Large intestine (tissue), 3 donors: ENCODE data around the gene ACTR8. TPM values are rescaled to one million over a fixed set of nuclear protein-coding genes. Genes with fewer than 3 reads are reported as not detected.

Experiments used
- DNase-seq, 2 donors: peaks; one replicate each; pipeline versions ENCODE4 v3.0.0 to v3.0.0-alpha.2; 2013
- H3K27ac ChIP-seq: one replicate; pipeline ENCODE4 v1.5.1; 2013; ENCODE audit warnings: low read length
- H3K27me3 ChIP-seq: 2 replicates; pipeline ENCODE4 v1.6.1; 2013; ENCODE audit warnings: low read length; ENCODE audit not compliant: control insufficient read depth, insufficient read depth
- H3K36me3 ChIP-seq: 2 replicates; pipeline ENCODE4 v1.6.1; 2013; ENCODE audit warnings: low read length; ENCODE audit not compliant: control insufficient read depth, insufficient read depth
- H3K4me1 ChIP-seq: one replicate; pipeline ENCODE4 v1.6.1; 2013; ENCODE audit warnings: low read length; ENCODE audit not compliant: control insufficient read depth, insufficient read depth
- H3K4me3 ChIP-seq: one replicate; pipeline ENCODE4 v1.5.1; 2013; ENCODE audit warnings: low read length
- H3K9me3 ChIP-seq: one replicate; pipeline ENCODE4 v1.6.1; 2013; ENCODE audit warnings: mild to moderate bottlenecking, low read depth, low read length, moderate library complexity; ENCODE audit not compliant: control insufficient read depth
- WGBS: methylation state at CpG from one replicate; pipeline ENCODE4 v1.1.5; 2013; ENCODE audit warnings: low lambda C conversion rate; ENCODE audit not compliant: insufficient coverage; 5-methylcytosine and 5-hydroxymethylcytosine counted together
- polyA plus RNA-seq: library from polyadenylated mRNA; unstranded; fragments of 120-200 nt; gene quantifications from one replicate; pipeline ENCODE4 v1.2.1, GENCODE V29; 2013

ACTR8 gene
- polyA plus RNA-seq, 1 donor = 27.3 TPM

DNA sequence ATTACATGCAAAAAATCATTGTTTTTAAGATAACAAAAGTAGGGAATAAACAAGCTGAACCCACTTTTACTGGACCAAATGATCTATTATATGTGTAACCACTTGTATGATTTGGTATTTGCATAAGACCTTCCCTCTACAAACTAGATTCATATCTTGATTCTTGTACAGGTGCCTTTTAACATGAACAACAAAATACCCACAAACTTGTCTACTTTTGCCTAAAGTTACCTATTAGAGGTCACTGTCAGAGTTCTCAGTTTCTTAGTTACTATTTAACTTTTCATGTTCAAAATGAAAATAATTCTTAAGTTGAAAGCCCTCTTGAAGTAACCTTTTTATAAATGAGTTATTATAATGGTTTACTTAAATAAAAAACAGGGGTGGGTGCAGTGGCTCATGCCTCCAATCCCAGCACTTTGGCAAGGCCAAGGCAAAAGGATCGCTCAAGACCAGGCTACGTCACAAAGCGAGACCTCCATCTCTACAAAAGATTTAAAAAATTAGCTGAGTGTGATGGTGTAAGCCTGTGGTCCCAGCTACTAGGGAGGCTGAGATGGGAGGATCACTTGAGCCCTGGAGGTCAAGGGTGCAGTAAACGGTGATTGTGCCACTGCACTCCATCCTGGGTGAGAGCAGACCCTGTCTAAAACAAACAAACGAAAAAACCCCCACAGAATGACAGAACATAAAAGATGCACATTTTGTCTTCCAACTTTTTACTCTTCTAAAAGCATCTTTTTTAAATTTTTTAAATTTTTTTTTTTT, 16.0 kb downstream of the ACTR8 start:
- H3K4me3 ChIP-seq = no peak overlapping the region
- H3K9me3 ChIP-seq = no peaks in the 10 kb centered on the region
- H3K4me1 ChIP-seq = no peaks in the 10 kb centered on the region
- DNase-seq = no peak
- no CpG with 5 or more reads among the region's 5 CpGs for WGBS
- no peaks in the 10 kb centered on the region for H3K27me3 ChIP-seq
- no peak overlapping the region for H3K27ac ChIP-seq
- H3K36me3 ChIP-seq = peaks cover 71% of the 10 kb centered on the region

DNA sequence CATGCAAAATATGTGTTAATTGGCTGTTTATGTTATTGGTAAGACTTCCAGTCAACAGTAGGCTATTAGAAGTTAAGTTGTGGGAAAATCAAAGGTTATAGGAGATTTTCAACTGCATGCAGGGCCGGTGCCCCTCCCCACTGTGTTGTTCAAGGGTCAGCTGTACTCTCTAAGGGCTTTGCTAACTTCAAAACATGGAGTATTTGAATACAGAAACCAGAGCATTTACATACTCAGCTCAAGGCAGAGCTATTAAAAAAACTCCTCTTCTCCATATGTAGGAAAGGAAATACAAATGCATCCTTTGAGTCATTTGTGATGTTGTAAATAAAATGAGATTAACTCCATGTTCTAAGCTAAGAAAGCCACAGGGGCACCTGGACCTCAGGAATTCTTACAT, 18.8 kb downstream of the ACTR8 start:
- no peak overlapping the region for H3K4me3 ChIP-seq
- H3K27ac ChIP-seq = no peak overlapping the region
- H3K4me1 ChIP-seq = no peaks in the 10 kb centered on the region
- WGBS = 50% methylated on average over 1 of the region's 1 CpG
- peaks cover 64% of the 10 kb centered on the region for H3K36me3 ChIP-seq
- no peak for DNase-seq
- H3K9me3 ChIP-seq = no peaks in the 10 kb centered on the region
- H3K27me3 ChIP-seq = no peaks in the 10 kb centered on the region

GRCh38 chr3:53862241-53862640, 19.7 kb downstream of the ACTR8 start:
- no peak overlapping the region for H3K27ac ChIP-seq
- WGBS = 100% methylated on average over 1 of the region's 3 CpGs
- H3K36me3 ChIP-seq = peaks cover 57% of the 10 kb centered on the region

DNA sequence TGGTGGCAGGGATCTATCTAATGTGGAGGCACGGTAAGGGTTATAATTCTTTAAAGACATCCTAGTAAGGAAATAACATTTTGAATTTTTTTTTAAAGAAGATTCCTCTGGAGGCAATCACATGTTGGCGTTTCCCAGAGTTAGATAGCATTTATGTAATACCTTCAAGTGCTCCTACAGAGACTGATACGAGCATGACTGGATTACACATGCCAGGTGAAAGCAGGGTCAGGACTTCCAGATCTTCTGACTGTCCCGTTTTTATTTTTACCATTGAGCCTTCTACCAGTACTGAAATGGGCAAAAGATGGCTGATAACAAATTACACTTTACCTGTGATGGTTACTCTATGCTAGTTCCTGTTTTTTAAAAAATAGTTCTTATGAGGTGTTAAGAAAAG, 21.8 kb downstream of the ACTR8 start:
- DNase-seq = no peak
- no peaks in the 10 kb centered on the region for H3K27me3 ChIP-seq
- H3K36me3 ChIP-seq = peaks cover 50% of the 10 kb centered on the region
- H3K27ac ChIP-seq = no peak overlapping the region
- no peak overlapping the region for H3K4me3 ChIP-seq
- no peaks in the 10 kb centered on the region for H3K9me3 ChIP-seq
- WGBS = 100% methylated on average over 1 of the region's 4 CpGs
- no peaks in the 10 kb centered on the region for H3K4me1 ChIP-seq

More at GRCh38 chr3:53862241-53862640, 19.7 kb downstream of the ACTR8 start:
- no peak overlapping the region for H3K4me3 ChIP-seq
- H3K9me3 ChIP-seq = no peaks in the 10 kb centered on the region
- DNase-seq = no peak
- H3K27me3 ChIP-seq = no peaks in the 10 kb centered on the region
- no peaks in the 10 kb centered on the region for H3K4me1 ChIP-seq

GRCh38 chr3:53859178-53859577, 22.8 kb downstream of the ACTR8 start:
- H3K36me3 ChIP-seq = peaks cover 41% of the 10 kb centered on the region
- no peaks in the 10 kb centered on the region for H3K27me3 ChIP-seq
- H3K4me1 ChIP-seq = no peaks in the 10 kb centered on the region
- no peak for DNase-seq
- WGBS = no CpG with 5 or more reads among the region's 6 CpGs
- no peaks in the 10 kb centered on the region for H3K9me3 ChIP-seq
- no peak overlapping the region for H3K27ac ChIP-seq
- no peak overlapping the region for H3K4me3 ChIP-seq

- Histone ChIP-seq H3K27me3 (no peaks in the 10 kb centered on the region), H3K4me3 (no peak overlapping the region), H3K27ac (no peak overlapping the region), H3K4me1 (no peaks in the 10 kb centered on the region), H3K9me3 (no peaks in the 10 kb centered on the region), H3K36me3 (peaks cover 32% of the 10 kb centered on the region)
- no peak for DNase-seq
- WGBS = no CpG with 5 or more reads among the region's 7 CpGs
Observed at GRCh38 chr3:53858096-53858741, 23.7 kb downstream of the ACTR8 start.

- Histone ChIP-seq H3K4me3 (no peak overlapping the region), H3K9me3 (no peaks in the 10 kb centered on the region), H3K27me3 (no peaks in the 10 kb centered on the region), H3K36me3 (peaks cover 26% of the 10 kb centered on the region), H3K4me1 (no peaks in the 10 kb centered on the region), H3K27ac (no peak overlapping the region)
- 100% methylated on average over 2 of the region's 7 CpGs for WGBS
- no peak for DNase-seq
Observed at GRCh38 chr3:53856964-53857363, 25.0 kb downstream of the ACTR8 start.

GRCh38 chr3:53850895-53851294, 31.1 kb downstream of the ACTR8 start:
- Histone ChIP-seq H3K27ac (no peak overlapping the region), H3K4me3 (no peak overlapping the region), H3K9me3 (no peaks in the 10 kb centered on the region), H3K36me3 (no peaks in the 10 kb centered on the region), H3K27me3 (peaks cover 8% of the 10 kb centered on the region), H3K4me1 (peaks cover 6% of the 10 kb centered on the region)
- DNase-seq = no peak
- no CpG with 5 or more reads among the region's 5 CpGs for WGBS

GRCh38 chr3:53849916-53850315, 32.0 kb downstream of the ACTR8 start:
- Histone ChIP-seq H3K27ac (no peak overlapping the region), H3K27me3 (peaks cover 8% of the 10 kb centered on the region), H3K4me1 (peaks cover 12% of the 10 kb centered on the region), H3K9me3 (no peaks in the 10 kb centered on the region), H3K4me3 (no peak overlapping the region), H3K36me3 (no peaks in the 10 kb centered on the region)
- DNase-seq = no peak
- no CpG with 5 or more reads among the region's 7 CpGs for WGBS

DNA sequence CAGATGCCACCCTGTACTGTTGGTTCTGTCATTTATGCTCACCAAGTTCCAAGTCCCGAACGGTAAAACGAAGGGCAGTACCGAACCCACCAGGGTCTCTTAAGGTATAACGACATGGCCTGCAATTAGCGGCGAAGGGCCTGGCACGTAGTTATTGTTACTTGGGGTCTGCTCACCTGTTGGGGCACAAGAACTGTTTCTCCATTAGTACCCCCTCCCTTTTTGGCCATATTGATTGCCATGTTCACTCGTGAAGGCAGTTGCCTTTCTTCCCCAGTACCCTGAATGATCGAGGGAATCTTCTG, 35.1 kb downstream of the ACTR8 start:
- DNase-seq = no peak
- Histone ChIP-seq H3K27me3 (peaks cover 8% of the 10 kb centered on the region), H3K4me3 (peak overlapping the region; percentile 41), H3K36me3 (no peaks in the 10 kb centered on the region), H3K9me3 (no peaks in the 10 kb centered on the region), H3K27ac (no peak overlapping the region), H3K4me1 (peaks cover 40% of the 10 kb centered on the region)
- WGBS = no CpG with 5 or more reads among the region's 10 CpGs
